HEK293T (cell line): ENCODE results near the gene MORC1.

Experiments
- CTCF ChIA-PET: fragments of 350-600 bp; formaldehyde crosslinking; extraction: SDS; loops from one replicate; lab custom pipeline; 2021; ENCODE audit warnings: antibody characterized with exemption, inconsistent platforms; lab: Yijun Ruan, JAX
- POLR2A ChIA-PET: fragments of 350-600 bp; formaldehyde crosslinking; extraction: SDS; loops from one replicate; lab custom pipeline; 2020; ENCODE audit warnings: antibody characterized with exemption, inconsistent platforms; lab: Yijun Ruan, JAX
- DNase-seq: peaks from one replicate; pipeline ENCODE4 v3.0.0; 2012; ENCODE audit warnings: mixed read lengths; ENCODE audit errors: extremely low spot score
- ARNT ChIP-seq: fragments of 450-650 bp; IDR thresholded peaks from 2 replicates; pipeline ENCODE4 v1.6.1; 2017; ENCODE audit warnings: mild to moderate bottlenecking
- BHLHE40 ChIP-seq: fragments of 450-650 bp; IDR thresholded peaks from 2 replicates; pipeline ENCODE4 v1.6.1; 2016; ENCODE audit warnings: mild to moderate bottlenecking, moderate library complexity, borderline replicate concordance
- CTBP1 ChIP-seq: fragments of 450-650 bp; IDR thresholded peaks from 2 replicates; pipeline ENCODE4 v1.6.1; 2016; ENCODE audit warnings: borderline replicate concordance
- ELF4 ChIP-seq: fragments of 450-650 bp; IDR thresholded peaks from 2 replicates; pipeline ENCODE4 v1.6.1; 2017; ENCODE audit warnings: antibody characterized with exemption
- FOXA1 ChIP-seq: fragments of 450-650 bp; IDR thresholded peaks from 2 replicates; pipeline ENCODE4 v1.6.1; 2016; ENCODE audit warnings: mild to moderate bottlenecking
- FOXK2 ChIP-seq: fragments of 450-650 bp; IDR thresholded peaks from 2 replicates; pipeline ENCODE4 v1.6.1; 2016; ENCODE audit warnings: mild to moderate bottlenecking
- FOXM1 ChIP-seq: fragments of 450-650 bp; IDR thresholded peaks from 2 replicates; pipeline ENCODE4 v1.6.1; 2017; ENCODE audit warnings: mild to moderate bottlenecking, borderline replicate concordance
- HDGF ChIP-seq: fragments of 450-650 bp; IDR thresholded peaks from 2 replicates; pipeline ENCODE4 v1.6.1; 2017; ENCODE audit warnings: antibody characterized with exemption, borderline replicate concordance
- L3MBTL2 ChIP-seq: fragments of 450-650 bp; conservative IDR thresholded peaks from 2 replicates; pipeline ENCODE4 v1.6.1; 2016; ENCODE audit warnings: mild to moderate bottlenecking
- LEF1 ChIP-seq: fragments of 450-650 bp; IDR thresholded peaks from 2 replicates; pipeline ENCODE4 v1.6.1; 2017; ENCODE audit warnings: mild to moderate bottlenecking, borderline replicate concordance
- NFRKB ChIP-seq: fragments of 450-650 bp; IDR thresholded peaks from 2 replicates; pipeline ENCODE4 v1.6.1; 2016; ENCODE audit warnings: mild to moderate bottlenecking, moderate library complexity
- PKNOX1 ChIP-seq: fragments of 450-650 bp; IDR thresholded peaks from 2 replicates; pipeline ENCODE4 v1.6.1; 2016
- SP1 ChIP-seq: fragments of 450-650 bp; IDR thresholded peaks from 2 replicates; pipeline ENCODE4 v1.6.1; 2017
- SUZ12 ChIP-seq: fragments of 450-650 bp; IDR thresholded peaks from 2 replicates; pipeline ENCODE4 v1.6.1; 2016; ENCODE audit warnings: mild to moderate bottlenecking
- TARDBP ChIP-seq: fragments of 450-650 bp; IDR thresholded peaks from 2 replicates; pipeline ENCODE4 v1.6.1; 2016
- ZNF384 ChIP-seq: fragments of 450-650 bp; IDR thresholded peaks from 2 replicates; pipeline ENCODE4 v1.6.1; 2016

Gene MORC1

GRCh38 chr3:108940166-108940565 lies 177.8 kb downstream of the MORC1 start:
- TF ChIP-seq FOXK2 = no peak
- TF ChIP-seq PKNOX1 = no peak
- no peak for TF ChIP-seq ZNF384
- no peak for TF ChIP-seq CTBP1
- TF ChIP-seq SP1 = no peak
- TF ChIP-seq NFRKB = no peak
- TF ChIP-seq HDGF = no peak
- no peak for TF ChIP-seq FOXM1
- TF ChIP-seq BHLHE40 = no peak
- TF ChIP-seq ELF4 = no peak
- no peak for TF ChIP-seq SUZ12
- no peak for TF ChIP-seq ARNT
- TF ChIP-seq TARDBP = no peak
- TF ChIP-seq LEF1 = no peak
- no peak for TF ChIP-seq L3MBTL2
- no peak for TF ChIP-seq FOXA1
- ChIA-PET CTCF (no interaction called here), POLR2A (no interaction called here)
- no peak for DNase-seq

DNA sequence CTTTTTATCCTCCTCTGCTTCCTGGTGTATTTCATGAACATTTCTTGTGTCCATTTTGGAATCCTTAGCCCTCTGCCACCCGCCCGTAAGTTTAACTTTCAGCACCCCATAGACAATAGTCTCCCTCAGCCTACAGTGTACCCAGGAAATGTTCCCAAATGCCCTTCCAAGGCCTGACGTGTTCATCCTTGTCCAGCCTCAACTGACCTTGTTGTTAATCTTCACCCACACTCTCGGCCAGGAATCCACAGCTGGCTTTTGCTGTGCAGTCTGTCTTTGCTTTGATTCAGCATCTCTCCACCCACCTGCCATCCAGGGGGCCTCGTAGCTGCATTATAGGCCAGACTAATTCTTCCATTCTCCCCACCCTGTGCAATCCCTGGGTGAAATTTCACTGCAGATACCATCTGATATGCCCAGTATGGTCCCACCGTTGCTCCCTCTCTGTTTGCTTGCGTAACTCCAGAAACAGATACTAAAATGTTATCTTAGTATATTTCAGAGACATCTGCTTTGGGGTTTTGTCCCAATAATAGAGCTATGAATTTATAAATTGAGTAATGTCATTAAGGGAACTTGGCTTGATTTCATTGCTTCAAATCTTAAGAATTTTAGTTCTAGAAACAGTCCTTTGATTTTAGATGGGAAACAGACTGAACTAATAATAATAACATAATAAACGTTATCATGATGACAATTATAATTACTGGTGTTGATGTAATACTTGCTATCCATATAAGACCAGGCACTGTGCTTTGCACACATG lies 180.8 kb downstream of the MORC1 start:
- no peak for DNase-seq
- POLR2A ChIA-PET = no interaction called here
- TF ChIP-seq FOXA1 = no peak
- TF ChIP-seq NFRKB = no peak
- no peak for TF ChIP-seq ZNF384
- no peak for TF ChIP-seq SP1
- TF ChIP-seq LEF1 = no peak
- TF ChIP-seq FOXM1 = no peak
- TF ChIP-seq HDGF = no peak
- CTCF ChIA-PET = no interaction called here

DNA sequence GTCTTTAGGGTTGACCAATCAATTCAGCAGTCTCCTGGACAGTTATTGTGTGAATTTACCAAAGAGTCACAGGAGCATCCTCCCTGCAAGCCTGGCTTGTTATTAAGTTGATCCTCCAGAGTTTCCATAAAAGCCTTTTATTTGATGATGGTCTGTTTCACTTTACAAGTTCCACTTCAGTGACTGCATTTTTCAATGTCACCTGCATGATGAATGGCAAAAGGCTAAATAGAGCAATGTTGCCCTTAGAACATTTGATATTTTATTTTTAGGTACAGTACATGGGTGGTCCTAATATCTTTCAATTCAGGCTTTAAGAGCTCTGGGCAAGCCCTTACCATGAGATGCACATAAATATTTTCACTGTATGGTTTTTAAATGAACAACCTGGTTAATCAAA lies 186.9 kb downstream of the MORC1 start:
- CTCF ChIA-PET = no interaction called here

GRCh38 chr3:108918866-108919265 lies 199.1 kb downstream of the MORC1 start:
- DNase-seq = no peak
- TF ChIP-seq PKNOX1 (no peak), FOXA1 (no peak), FOXM1 (no peak), CTBP1 (no peak)
- ChIA-PET POLR2A (no interaction called here), CTCF (interaction anchor here (0.7 kb wide), 1 partner anchor 251 kb away, joined by 3 read pairs; no protein-coding TSS in a partner anchor)

More for the DNA sequence above, 186.9 kb downstream of the MORC1 start:
- TF ChIP-seq FOXA1 = no peak
- TF ChIP-seq PKNOX1 = peak; percentile 74
- no peak for TF ChIP-seq NFRKB
- DNase-seq = no peak
- POLR2A ChIA-PET = no interaction called here

- DNase-seq = peak; percentile 77
- ChIA-PET POLR2A (no interaction called here), CTCF (interaction anchor here (0.6 to 2.0 kb wide), 4 partner anchors 11 to 253 kb away, joined by 3 to 7 read pairs (median 3); no protein-coding TSS in a partner anchor)
- TF ChIP-seq LEF1 (no peak), PKNOX1 (peak; percentile 83), SP1 (no peak), ZNF384 (no peak), FOXA1 (no peak), CTBP1 (no peak), BHLHE40 (no peak)
These were observed 202.9 kb downstream of the MORC1 start for GRCh38 chr3:108914774-108915641.

DNA sequence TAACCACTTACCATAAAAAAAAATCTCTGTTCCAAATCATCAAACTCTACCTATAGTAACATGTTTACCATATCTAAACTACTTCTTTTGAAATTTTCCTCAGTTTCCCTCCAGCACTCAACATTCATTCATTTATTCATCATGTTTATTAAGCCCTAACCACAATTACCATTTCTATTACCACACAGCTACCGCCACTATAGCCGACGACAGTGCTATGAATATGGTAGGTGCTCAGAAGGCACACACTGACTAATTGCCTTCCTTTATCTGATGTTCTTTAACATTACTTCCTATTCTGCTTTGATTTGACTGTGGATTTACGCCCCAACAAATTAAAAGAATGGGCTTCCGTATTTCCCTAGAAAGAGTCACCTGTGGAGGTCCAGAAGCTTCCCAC lies 208.1 kb downstream of the MORC1 start:
- POLR2A ChIA-PET = no interaction called here
- CTCF ChIA-PET = no interaction called here
- DNase-seq = no peak
- TF ChIP-seq FOXA1 (no peak), NFRKB (no peak), ELF4 (no peak), SP1 (no peak), CTBP1 (no peak), ARNT (no peak), PKNOX1 (no peak), TARDBP (no peak), ZNF384 (no peak), BHLHE40 (no peak), FOXK2 (no peak), L3MBTL2 (no peak), SUZ12 (no peak), HDGF (no peak), FOXM1 (no peak), LEF1 (no peak)
